ENCODE measurements around the gene PTGR3.
A peak's percentile ranks its signal among the peaks of the same experiment; 100 is the strongest.

Gene PTGR3

DNA sequence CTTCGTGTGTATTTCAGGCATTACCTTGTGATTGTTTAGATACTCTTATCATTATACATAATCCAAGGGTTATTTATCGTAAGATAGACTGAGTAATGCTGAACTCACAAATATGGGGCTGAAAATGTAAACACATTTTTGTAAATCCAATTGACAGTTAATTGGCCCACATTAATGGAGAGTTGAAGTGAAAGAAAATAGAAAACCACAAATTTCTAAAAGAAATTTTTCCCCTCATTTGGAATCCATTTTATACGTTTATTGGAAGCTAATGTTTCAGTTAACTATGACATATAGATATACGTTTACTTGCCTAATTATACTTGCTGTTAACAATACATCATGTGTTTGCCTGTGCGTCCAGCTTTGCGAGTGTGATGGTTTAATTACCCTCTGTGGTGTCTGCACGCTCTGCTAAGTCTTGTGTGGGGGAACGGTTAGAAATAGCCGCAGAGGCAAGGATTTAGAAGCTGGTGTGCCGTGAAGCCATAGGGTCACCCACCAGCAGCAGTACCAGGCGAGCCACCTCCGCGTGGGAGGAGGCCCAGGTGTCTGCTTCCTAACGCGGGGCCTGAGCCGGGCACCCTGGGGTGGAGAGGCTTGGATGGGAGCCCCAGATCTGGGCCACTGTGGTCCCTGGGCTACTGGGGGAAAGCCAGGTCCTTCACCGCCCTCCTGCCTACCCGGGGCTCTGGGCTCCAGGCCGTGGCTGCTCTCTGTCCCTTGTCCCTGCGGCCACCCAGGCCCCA lies 39.7 kb upstream of the PTGR3 start:
- peak overlapping the region; percentile 52 for H3K9ac ChIP-seq (ENCODE audit: low read length)
- no peak overlapping the region for H3K4me3 ChIP-seq (ENCODE audit: low read length)
- H3K36me3 ChIP-seq (ENCODE audit: control insufficient read depth, insufficient read depth, low read length): no peaks in the 10 kb centered on the region
- no peaks in the 10 kb centered on the region for H3K27me3 ChIP-seq (ENCODE audit: control insufficient read depth, insufficient read depth, low read length)
- H3K4me1 ChIP-seq (ENCODE audit: control insufficient read depth, insufficient read depth, low read length): peaks cover 20% of the 10 kb centered on the region
- no peaks in the 10 kb centered on the region for H3K9me3 ChIP-seq (ENCODE audit: control insufficient read depth, low read length)

DNA sequence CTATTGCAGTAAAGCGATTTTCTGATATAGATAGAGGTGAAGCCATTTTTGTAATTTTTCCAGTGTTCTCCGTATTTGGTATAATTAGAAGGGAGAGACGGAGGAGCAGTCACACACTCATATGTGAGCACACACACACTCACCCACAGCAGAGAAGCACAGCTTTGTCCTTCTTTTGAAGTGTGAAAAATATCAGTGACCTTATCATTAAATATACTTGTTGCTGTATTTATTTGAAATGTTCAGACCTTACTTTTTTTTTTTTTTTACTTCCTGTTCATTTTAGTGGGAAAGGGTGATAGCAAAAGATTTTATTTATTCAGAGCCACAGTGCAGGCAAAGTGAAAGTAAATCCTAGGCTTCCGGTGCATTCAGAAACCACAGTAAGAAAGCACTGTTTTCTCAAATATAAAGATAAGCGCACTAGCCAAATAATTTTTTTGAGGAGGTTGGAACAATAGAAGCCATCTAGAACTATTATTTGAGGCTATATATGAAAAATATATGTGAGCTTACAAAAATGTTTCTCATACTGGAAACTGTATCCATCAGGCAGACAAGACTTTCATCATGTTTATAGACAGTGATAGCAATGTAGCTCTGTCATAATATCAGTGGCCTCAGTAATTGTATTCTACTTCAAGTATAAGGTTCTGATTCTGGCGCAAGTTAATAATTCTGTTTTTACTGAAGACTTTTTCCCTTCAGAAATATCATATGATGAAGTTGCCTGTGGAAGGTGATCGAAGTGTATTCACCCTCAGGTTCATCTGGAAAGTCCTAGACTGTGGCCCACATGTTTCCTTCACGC lies 38.9 kb upstream of the PTGR3 start:
- Histone ChIP-seq H3K4me1 (ENCODE audit: control insufficient read depth, insufficient read depth, low read length) (peaks cover 20% of the 10 kb centered on the region), H3K36me3 (ENCODE audit: control insufficient read depth, insufficient read depth, low read length) (no peaks in the 10 kb centered on the region), H3K27me3 (ENCODE audit: control insufficient read depth, insufficient read depth, low read length) (no peaks in the 10 kb centered on the region), H3K9me3 (ENCODE audit: control insufficient read depth, low read length) (no peaks in the 10 kb centered on the region), H3K4me3 (ENCODE audit: low read length) (no peak overlapping the region), H3K9ac (ENCODE audit: low read length) (peak overlapping the region; percentile 52)

DNA sequence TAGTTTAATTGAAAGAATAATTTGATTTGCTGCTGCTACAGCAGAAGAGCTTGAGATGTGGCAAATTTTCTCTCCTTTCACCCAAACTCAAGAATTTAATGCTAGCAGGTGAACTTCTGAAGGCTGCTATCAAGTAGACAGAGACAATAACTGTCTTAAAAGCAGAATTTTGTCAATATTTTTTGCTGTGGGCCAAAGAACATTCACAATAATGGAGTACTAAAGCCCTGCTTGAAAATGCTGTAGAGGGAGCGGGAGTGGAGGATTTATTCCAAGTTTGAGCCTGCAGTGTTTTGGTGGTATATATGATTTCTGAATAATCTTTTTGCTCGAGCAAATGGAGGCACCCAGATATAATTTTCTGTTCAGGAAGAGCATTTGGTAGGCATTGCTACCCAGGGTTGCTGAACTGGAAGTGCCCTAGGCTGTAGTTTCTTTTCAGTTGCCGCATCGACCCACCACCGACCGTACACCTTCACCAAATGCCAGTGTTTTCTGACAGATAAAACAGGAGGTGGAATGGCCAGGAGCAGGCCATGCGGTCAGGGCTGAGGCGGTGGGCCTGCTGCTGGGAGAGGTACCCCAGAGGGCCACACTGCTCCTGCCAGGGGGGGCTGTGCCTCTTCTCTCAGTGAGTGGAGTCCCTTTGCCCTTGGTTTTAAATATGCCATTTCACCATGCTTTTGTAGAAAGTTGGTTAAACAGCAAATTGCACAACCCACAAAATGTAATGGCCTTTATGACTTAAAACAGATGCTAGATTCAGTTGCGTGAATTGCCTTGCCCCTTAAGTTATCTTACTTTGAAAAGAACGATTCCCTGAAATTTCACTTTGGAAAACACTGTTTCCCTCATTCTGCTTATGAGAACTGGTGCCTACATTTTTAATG lies 38.0 kb upstream of the PTGR3 start:
- H3K9me3 ChIP-seq (ENCODE audit: control insufficient read depth, low read length): no peaks in the 10 kb centered on the region
- peak overlapping the region; percentile 52 for H3K9ac ChIP-seq (ENCODE audit: low read length)
- H3K36me3 ChIP-seq (ENCODE audit: control insufficient read depth, insufficient read depth, low read length): no peaks in the 10 kb centered on the region
- no peak overlapping the region for H3K4me3 ChIP-seq (ENCODE audit: low read length)
- H3K4me1 ChIP-seq (ENCODE audit: control insufficient read depth, insufficient read depth, low read length): peaks cover 20% of the 10 kb centered on the region
- no peaks in the 10 kb centered on the region for H3K27me3 ChIP-seq (ENCODE audit: control insufficient read depth, insufficient read depth, low read length)

DNA sequence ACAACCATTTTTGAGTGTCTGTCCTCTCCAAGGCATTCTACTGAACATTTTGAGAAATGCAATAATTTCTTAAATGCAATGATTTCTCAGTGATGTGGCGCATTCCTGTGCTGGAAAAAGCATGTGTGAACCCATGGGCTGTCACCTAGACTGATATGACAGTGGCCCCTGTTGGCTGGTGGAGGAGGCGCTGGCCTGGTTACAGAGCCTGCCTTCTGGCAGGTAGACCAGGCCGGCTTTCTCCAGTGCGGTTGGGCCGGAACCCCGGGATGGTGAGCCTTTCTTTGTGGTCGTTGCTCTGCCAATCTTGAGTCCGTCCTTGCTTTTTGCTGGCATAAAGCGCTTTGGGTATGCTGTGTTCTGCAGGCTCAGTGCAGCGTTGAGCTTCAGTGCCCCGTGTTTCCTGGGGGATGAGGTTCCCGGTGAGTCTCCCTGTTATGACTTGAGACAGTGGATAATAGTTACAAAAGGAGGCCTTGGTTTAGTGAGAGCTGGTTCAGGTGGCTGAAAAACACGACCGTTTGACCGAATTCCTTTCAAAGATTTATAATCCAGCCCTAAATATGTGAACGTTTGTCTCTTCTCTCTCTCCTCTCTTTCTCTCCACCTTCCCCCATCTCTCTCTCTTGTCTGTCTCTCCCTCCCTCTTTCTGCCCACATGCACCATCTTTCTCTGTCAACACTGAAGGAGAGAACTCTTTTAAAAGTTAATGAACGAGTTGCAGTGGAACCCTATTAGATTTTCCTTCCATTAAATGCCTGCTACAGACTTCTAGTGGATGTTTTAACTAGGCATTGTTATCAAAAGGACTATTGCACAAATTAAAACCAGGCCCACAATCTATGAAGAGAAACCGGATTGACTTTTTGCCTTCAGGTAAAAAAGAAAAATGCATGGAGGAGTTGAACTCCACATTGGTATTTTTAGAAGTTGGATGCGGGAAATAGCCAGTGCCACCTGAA lies 35.7 kb upstream of the PTGR3 start:
- H3K4me1 ChIP-seq (ENCODE audit: control insufficient read depth, insufficient read depth, low read length): peaks cover 20% of the 10 kb centered on the region
- H3K9me3 ChIP-seq (ENCODE audit: control insufficient read depth, low read length): no peaks in the 10 kb centered on the region
- no peak overlapping the region for H3K9ac ChIP-seq (ENCODE audit: low read length)
- no peak overlapping the region for H3K4me3 ChIP-seq (ENCODE audit: low read length)
- no peaks in the 10 kb centered on the region for H3K36me3 ChIP-seq (ENCODE audit: control insufficient read depth, insufficient read depth, low read length)
- no peaks in the 10 kb centered on the region for H3K27me3 ChIP-seq (ENCODE audit: control insufficient read depth, insufficient read depth, low read length)

DNA sequence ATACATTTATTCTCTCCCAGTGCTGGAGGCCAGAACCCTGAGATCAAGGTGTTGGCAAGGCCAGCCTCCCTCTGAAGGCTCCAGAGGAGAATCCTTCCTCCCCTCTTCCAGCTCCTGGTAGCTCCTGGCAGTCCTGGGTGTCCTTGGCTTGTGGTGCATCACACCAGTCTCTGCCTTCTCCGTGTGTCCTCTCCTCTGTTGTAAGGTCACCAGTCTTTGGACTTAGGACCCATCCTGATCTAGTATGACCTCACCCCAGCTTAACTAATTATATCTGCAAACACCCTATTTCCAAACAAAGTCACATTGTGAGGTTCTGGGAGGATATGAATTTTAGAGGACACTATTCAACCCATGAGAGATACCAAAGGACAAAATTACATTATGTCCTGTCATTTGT lies 32.8 kb upstream of the PTGR3 start:
- H3K4me3 ChIP-seq (ENCODE audit: low read length): no peak overlapping the region
- no peaks in the 10 kb centered on the region for H3K36me3 ChIP-seq (ENCODE audit: control insufficient read depth, insufficient read depth, low read length)
- H3K27me3 ChIP-seq (ENCODE audit: control insufficient read depth, insufficient read depth, low read length): no peaks in the 10 kb centered on the region
- no peaks in the 10 kb centered on the region for H3K9me3 ChIP-seq (ENCODE audit: control insufficient read depth, low read length)
- peaks cover 3% of the 10 kb centered on the region for H3K4me1 ChIP-seq (ENCODE audit: control insufficient read depth, insufficient read depth, low read length)
- H3K9ac ChIP-seq (ENCODE audit: low read length): no peak overlapping the region

DNA sequence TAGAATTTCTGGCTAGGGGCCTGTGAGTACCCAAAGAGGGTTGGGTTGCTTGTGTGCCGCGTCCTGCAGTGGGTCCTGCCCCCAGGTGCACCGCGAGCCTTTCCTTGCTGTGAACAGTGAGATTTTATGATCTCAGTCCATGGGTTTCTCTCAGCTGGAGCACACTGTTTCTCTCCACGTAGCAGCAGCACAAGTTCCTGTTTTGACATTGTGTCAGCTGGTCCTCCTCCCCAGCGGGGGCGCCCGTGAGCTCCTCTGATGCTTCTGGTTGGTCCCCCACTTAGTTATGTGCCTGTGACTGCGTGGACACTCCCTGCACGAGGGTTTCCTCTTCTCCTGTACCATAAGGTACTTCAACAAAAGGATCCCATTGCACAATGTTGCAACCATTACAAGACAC lies 31.5 kb upstream of the PTGR3 start:
- H3K27me3 ChIP-seq (ENCODE audit: control insufficient read depth, insufficient read depth, low read length): no peaks in the 10 kb centered on the region
- H3K36me3 ChIP-seq (ENCODE audit: control insufficient read depth, insufficient read depth, low read length): no peaks in the 10 kb centered on the region
- H3K9me3 ChIP-seq (ENCODE audit: control insufficient read depth, low read length): no peaks in the 10 kb centered on the region
- no peaks in the 10 kb centered on the region for H3K4me1 ChIP-seq (ENCODE audit: control insufficient read depth, insufficient read depth, low read length)
- no peak overlapping the region for H3K9ac ChIP-seq (ENCODE audit: low read length)
- no peak overlapping the region for H3K4me3 ChIP-seq (ENCODE audit: low read length)

DNA sequence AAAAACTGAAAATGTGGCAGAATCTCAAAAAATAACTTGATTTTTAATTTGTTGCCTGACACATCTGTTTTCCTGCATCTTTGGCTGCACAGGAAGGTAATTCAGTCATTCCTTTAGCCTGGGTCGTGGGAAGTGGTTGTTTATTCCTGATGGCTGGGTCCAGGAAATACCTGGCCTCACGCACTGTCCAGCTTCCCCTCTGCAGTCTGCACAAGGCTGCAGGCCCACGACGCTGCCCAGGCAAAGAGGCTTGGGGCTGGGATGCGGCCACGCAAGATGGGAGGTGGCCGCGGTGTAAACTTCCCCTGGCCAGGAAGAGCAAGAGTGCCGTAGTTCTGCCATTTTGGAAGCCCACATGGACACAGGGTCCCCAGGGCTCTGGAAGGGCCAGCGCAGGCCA lies 29.8 kb upstream of the PTGR3 start:
- H3K9me3 ChIP-seq (ENCODE audit: control insufficient read depth, low read length): no peaks in the 10 kb centered on the region
- no peaks in the 10 kb centered on the region for H3K36me3 ChIP-seq (ENCODE audit: control insufficient read depth, insufficient read depth, low read length)
- no peak overlapping the region for H3K4me3 ChIP-seq (ENCODE audit: low read length)
- no peaks in the 10 kb centered on the region for H3K27me3 ChIP-seq (ENCODE audit: control insufficient read depth, insufficient read depth, low read length)
- no peaks in the 10 kb centered on the region for H3K4me1 ChIP-seq (ENCODE audit: control insufficient read depth, insufficient read depth, low read length)
- H3K9ac ChIP-seq (ENCODE audit: low read length): no peak overlapping the region

DNA sequence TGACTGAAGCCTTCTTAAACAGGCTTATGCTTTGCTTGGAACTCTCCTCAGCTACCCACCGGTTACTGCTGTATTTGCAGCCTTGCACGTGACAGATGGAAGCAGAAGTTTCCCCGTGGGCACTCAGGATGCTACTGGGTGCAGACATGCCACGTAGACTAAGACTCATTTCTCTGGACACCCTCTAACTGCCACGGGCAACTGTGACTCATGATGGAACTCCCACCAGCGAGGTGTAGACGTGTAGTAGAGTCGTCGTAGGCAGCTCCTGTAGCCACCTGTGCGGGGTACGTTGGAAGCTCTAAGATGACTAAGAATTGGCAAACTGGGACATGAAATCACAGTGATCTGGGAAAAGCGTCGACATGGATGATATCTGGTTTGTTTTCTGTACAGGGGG lies 29.2 kb upstream of the PTGR3 start:
- Histone ChIP-seq H3K27me3 (ENCODE audit: control insufficient read depth, insufficient read depth, low read length) (no peaks in the 10 kb centered on the region), H3K9me3 (ENCODE audit: control insufficient read depth, low read length) (no peaks in the 10 kb centered on the region), H3K36me3 (ENCODE audit: control insufficient read depth, insufficient read depth, low read length) (no peaks in the 10 kb centered on the region), H3K9ac (ENCODE audit: low read length) (no peak overlapping the region), H3K4me1 (ENCODE audit: control insufficient read depth, insufficient read depth, low read length) (no peaks in the 10 kb centered on the region), H3K4me3 (ENCODE audit: low read length) (no peak overlapping the region)

DNA sequence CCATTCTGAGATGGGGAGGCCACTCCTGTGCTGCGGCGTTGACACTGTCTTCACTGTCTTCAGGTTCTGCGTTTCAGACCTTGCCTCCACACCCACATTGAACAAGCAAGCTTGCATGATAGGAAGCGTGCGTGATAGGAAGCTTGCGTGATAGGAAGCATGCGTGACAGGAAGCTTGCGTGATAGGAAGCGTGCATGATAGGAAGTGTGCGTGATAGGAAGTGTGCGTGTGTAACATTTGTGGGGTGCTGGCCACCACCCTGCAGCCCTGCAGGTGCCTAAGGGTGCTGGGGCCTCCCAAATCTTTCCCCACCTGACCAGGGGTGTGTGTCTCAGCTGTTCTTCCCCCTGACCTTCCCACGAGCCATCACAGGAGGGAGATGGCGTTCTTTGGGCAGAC lies 27.0 kb upstream of the PTGR3 start:
- no peak overlapping the region for H3K9ac ChIP-seq (ENCODE audit: low read length)
- no peaks in the 10 kb centered on the region for H3K36me3 ChIP-seq (ENCODE audit: control insufficient read depth, insufficient read depth, low read length)
- H3K9me3 ChIP-seq (ENCODE audit: control insufficient read depth, low read length): no peaks in the 10 kb centered on the region
- no peaks in the 10 kb centered on the region for H3K27me3 ChIP-seq (ENCODE audit: control insufficient read depth, insufficient read depth, low read length)
- H3K4me1 ChIP-seq (ENCODE audit: control insufficient read depth, insufficient read depth, low read length): no peaks in the 10 kb centered on the region
- H3K4me3 ChIP-seq (ENCODE audit: low read length): no peak overlapping the region

DNA sequence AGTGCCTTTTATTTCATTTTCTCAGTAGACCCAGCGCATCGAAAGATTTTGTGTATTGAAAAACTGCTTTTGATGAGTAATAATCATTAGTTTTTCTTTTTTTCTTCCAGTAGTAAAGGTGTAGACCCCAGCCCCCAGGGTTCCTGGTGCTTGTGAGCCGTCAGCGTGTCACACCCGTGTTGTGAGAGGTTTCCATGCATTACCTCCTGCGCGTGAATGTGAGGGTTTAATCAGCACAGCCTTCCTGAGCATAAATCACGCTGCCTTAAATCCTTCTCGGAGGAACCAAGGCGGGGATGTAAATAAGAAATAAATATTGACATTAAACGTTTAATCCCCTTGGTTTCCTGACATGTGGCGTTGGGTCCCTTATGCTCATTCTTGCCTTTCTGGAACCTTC lies 26.0 kb upstream of the PTGR3 start:
- no peaks in the 10 kb centered on the region for H3K9me3 ChIP-seq (ENCODE audit: control insufficient read depth, low read length)
- no peak overlapping the region for H3K9ac ChIP-seq (ENCODE audit: low read length)
- H3K4me3 ChIP-seq (ENCODE audit: low read length): no peak overlapping the region
- H3K36me3 ChIP-seq (ENCODE audit: control insufficient read depth, insufficient read depth, low read length): no peaks in the 10 kb centered on the region
- no peaks in the 10 kb centered on the region for H3K27me3 ChIP-seq (ENCODE audit: control insufficient read depth, insufficient read depth, low read length)
- no peaks in the 10 kb centered on the region for H3K4me1 ChIP-seq (ENCODE audit: control insufficient read depth, insufficient read depth, low read length)

DNA sequence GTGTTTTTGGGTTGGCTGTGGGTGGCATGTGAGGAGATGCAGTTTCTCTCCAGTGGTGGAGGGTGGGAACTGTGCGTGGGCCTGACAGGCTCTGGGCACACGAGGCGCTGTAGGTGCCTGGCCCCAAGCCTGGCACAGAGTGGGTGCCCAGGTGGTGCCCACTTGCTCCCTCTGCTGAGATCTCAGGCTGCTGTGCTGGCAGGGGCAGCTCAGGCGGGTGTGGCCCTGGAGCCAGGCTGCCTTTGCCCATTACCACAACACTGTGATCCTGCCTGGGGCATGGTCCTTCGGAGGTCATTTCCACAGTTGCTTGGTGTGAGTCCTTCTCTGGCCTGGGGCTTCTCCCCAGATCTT lies 22.1 kb upstream of the PTGR3 start:
- H3K9me3 ChIP-seq (ENCODE audit: control insufficient read depth, low read length): no peaks in the 10 kb centered on the region
- H3K4me1 ChIP-seq (ENCODE audit: control insufficient read depth, insufficient read depth, low read length): peaks cover 20% of the 10 kb centered on the region
- no peaks in the 10 kb centered on the region for H3K27me3 ChIP-seq (ENCODE audit: control insufficient read depth, insufficient read depth, low read length)
- no peaks in the 10 kb centered on the region for H3K36me3 ChIP-seq (ENCODE audit: control insufficient read depth, insufficient read depth, low read length)
- H3K9ac ChIP-seq (ENCODE audit: low read length): no peak overlapping the region
- H3K4me3 ChIP-seq (ENCODE audit: low read length): no peak overlapping the region

All from mucosa of stomach (tissue), 1 donor.